MCF 10A (cell line): ENCODE results near the gene UMAD1. TPM values are rescaled to one million over a fixed set of nuclear protein-coding genes. Genes with fewer than 3 reads are reported as not detected.

Experiments
- BruUV-seq: library from RNA; stranded (reverse); fragments of 400-500 nt; replicated peaks from 2 replicates; lab custom pipeline; 2021; lab: Mats Ljungman, UMichigan
- CTCF ChIA-PET: fragments of 300-600 bp; sonication (Branson Sonifier 250); formaldehyde crosslinking; extraction: SDS; loops from one replicate; lab custom pipeline; 2021; ENCODE audit warnings: antibody characterized with exemption, inconsistent platforms; lab: Yijun Ruan, JAX
- POLR2A ChIA-PET: fragments of 300-600, 350-650 bp; sonication (Branson Sonifier 250); formaldehyde crosslinking; extraction: SDS; loops from one replicate; lab custom pipeline; 2020; ENCODE audit warnings: antibody characterized with exemption, inconsistent platforms; lab: Yijun Ruan, JAX
- DNase-seq: peaks from one replicate; pipeline ENCODE4 v3.0.0-alpha.2; 2018; ENCODE audit not compliant: unreplicated experiment
- H3K27ac Mint-ChIP-seq: one replicate; pipeline ENCODE4 v1.8.0; 2022; ENCODE audit warnings: mild to moderate bottlenecking, low read depth, mixed read lengths; ENCODE audit not compliant: unreplicated experiment
- H3K27me3 Mint-ChIP-seq: one replicate; pipeline ENCODE4 v1.8.0; 2022; ENCODE audit warnings: mixed read lengths; ENCODE audit not compliant: insufficient read depth, unreplicated experiment
- H3K36me3 Mint-ChIP-seq: one replicate; pipeline ENCODE4 v1.8.0; 2022; ENCODE audit warnings: mild to moderate bottlenecking, moderate library complexity, mixed read lengths; ENCODE audit not compliant: insufficient read depth, unreplicated experiment
- H3K4me1 Mint-ChIP-seq: one replicate; pipeline ENCODE4 v1.8.0; 2022; ENCODE audit warnings: mixed read lengths; ENCODE audit not compliant: insufficient read depth, unreplicated experiment
- H3K4me3 Mint-ChIP-seq: one replicate; pipeline ENCODE4 v1.8.0; 2022; ENCODE audit warnings: mild to moderate bottlenecking, moderate library complexity, mixed read lengths; ENCODE audit not compliant: unreplicated experiment
- H3K9me3 Mint-ChIP-seq: one replicate; pipeline ENCODE4 v1.8.0; 2022; ENCODE audit warnings: mixed read lengths; ENCODE audit not compliant: unreplicated experiment
- intact Hi-C: fragments of 100-400 bp; cut with micrococcal nuclease; formaldehyde crosslinking; loops from 2 replicates; pipeline ENCODE4 v1.14.1; 2022
- total RNA-seq: library from RNA; stranded (reverse); gene quantifications from 2 replicates; pipeline ENCODE4 v1.2.3, GENCODE V29; 2022
- TF ChIP-seq, protein P1 (sequence below): fragments of 200-600 bp; IDR thresholded peaks from one replicate; pipeline ENCODE4 v1.8.0; 2022; ENCODE audit warnings: antibody characterized with exemption, mild to moderate bottlenecking; ENCODE audit not compliant: unreplicated experiment

UMAD1 gene
- total RNA-seq, 1 experiment from 2014 or later: 7.1 TPM

GRCh38 chr7:7769710-7770627 lies 129.4 kb downstream of the UMAD1 start:
- POLR2A ChIA-PET: interaction anchor here (0.7 to 1.7 kb wide), 5 partner anchors 30 to 200 kb away, joined by 3 to 6 read pairs (median 5); partner anchors contain the start of gene UMAD1
- DNase-seq: no peak
- CTCF ChIA-PET: interaction anchor here (1.3 to 2.4 kb wide), 2 partner anchors 9 to 88 kb away, joined by 3 to 9 read pairs; no protein-coding TSS in a partner anchor

GRCh38 chr7:7771452-7771851 lies 130.9 kb downstream of the UMAD1 start:
- TF ChIP-seq, protein P1, sequence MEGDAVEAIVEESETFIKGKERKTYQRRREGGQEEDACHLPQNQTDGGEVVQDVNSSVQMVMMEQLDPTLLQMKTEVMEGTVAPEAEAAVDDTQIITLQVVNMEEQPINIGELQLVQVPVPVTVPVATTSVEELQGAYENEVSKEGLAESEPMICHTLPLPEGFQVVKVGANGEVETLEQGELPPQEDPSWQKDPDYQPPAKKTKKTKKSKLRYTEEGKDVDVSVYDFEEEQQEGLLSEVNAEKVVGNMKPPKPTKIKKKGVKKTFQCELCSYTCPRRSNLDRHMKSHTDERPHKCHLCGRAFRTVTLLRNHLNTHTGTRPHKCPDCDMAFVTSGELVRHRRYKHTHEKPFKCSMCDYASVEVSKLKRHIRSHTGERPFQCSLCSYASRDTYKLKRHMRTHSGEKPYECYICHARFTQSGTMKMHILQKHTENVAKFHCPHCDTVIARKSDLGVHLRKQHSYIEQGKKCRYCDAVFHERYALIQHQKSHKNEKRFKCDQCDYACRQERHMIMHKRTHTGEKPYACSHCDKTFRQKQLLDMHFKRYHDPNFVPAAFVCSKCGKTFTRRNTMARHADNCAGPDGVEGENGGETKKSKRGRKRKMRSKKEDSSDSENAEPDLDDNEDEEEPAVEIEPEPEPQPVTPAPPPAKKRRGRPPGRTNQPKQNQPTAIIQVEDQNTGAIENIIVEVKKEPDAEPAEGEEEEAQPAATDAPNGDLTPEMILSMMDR: no peak
- Mint-ChIP-seq H3K27me3 (no peaks in the 10 kb centered on the region), H3K36me3 (no peaks in the 10 kb centered on the region), H3K4me1 (peaks cover 43% of the 10 kb centered on the region), H3K9me3 (peaks cover 7% of the 10 kb centered on the region), H3K27ac (no peak overlapping the region), H3K4me3 (no peak overlapping the region)
- intact Hi-C loops: no loop called here
- ChIA-PET CTCF (interaction anchor here (0.7 to 1.2 kb wide), 5 partner anchors 9 to 332 kb away, joined by 3 to 4 read pairs (median 3); partner anchors contain the start of gene GLCCI1), POLR2A (interaction anchor here (0.7 to 3.6 kb wide), 16 partner anchors 7 to 490 kb away, joined by 3 to 33 read pairs (median 5); partner anchors contain the start of genes GLCCI1, ICA1 and UMAD1)
- no TSS peak for BruUV-seq
- DNase-seq: no peak

More at GRCh38 chr7:7769710-7770627, 129.4 kb downstream of the UMAD1 start:
- H3K4me3 Mint-ChIP-seq: no peak overlapping the region
- intact Hi-C loops: no loop called here
- no peaks in the 10 kb centered on the region for H3K36me3 Mint-ChIP-seq
- BruUV-seq: no TSS peak
- H3K9me3 Mint-ChIP-seq: peaks cover 5% of the 10 kb centered on the region
- no peaks in the 10 kb centered on the region for H3K27me3 Mint-ChIP-seq
- peaks cover 45% of the 10 kb centered on the region for H3K4me1 Mint-ChIP-seq
- H3K27ac Mint-ChIP-seq: peak overlapping the region; percentile 57
- TF ChIP-seq, protein P1: no peak

GRCh38 chr7:7772397-7772821 lies 131.9 kb downstream of the UMAD1 start:
- CTCF ChIA-PET: interaction anchor here (0.6 to 2.5 kb wide), 9 partner anchors 8 to 524 kb away, joined by 3 to 10 read pairs (median 3); partner anchors contain the start of gene GLCCI1
- no peaks in the 10 kb centered on the region for H3K27me3 Mint-ChIP-seq
- peak overlapping the region; percentile 76 for H3K4me3 Mint-ChIP-seq
- peaks cover 43% of the 10 kb centered on the region for H3K4me1 Mint-ChIP-seq
- POLR2A ChIA-PET: interaction anchor here (0.6 to 3.6 kb wide), 26 partner anchors 8 to 489 kb away, joined by 3 to 33 read pairs (median 4); partner anchors contain the start of genes GLCCI1, ICA1 and UMAD1
- peak overlapping the region; percentile 92 for H3K27ac Mint-ChIP-seq
- peaks cover 7% of the 10 kb centered on the region for H3K9me3 Mint-ChIP-seq
- DNase-seq: peak; percentile 58
- TF ChIP-seq, protein P1: no peak
- intact Hi-C loops: no loop called here
- no TSS peak for BruUV-seq
- no peaks in the 10 kb centered on the region for H3K36me3 Mint-ChIP-seq
